WTC11 (cell line): ENCODE measurements around the gene CDC42EP4.

Experiments
- ATF3 ChIP-seq: sonication (generic); formaldehyde crosslinking; conservative IDR thresholded peaks from 2 replicates; pipeline ENCODE4 v1.8.1; 2022; ENCODE audit warnings: mild to moderate bottlenecking, missing genetic modification reagents
- CBFB ChIP-seq: sonication (generic); formaldehyde crosslinking; IDR thresholded peaks from 2 replicates; pipeline ENCODE4 v1.8.1; 2022; ENCODE audit warnings: mild to moderate bottlenecking, low read depth, missing genetic modification reagents
- CREB1 ChIP-seq: sonication (generic); formaldehyde crosslinking; IDR thresholded peaks from 2 replicates; pipeline ENCODE4 v1.8.0; 2023; ENCODE audit warnings: mild to moderate bottlenecking, missing genetic modification reagents
- CTCF ChIP-seq: fragments of 200-600 bp; IDR thresholded peaks from 2 replicates; pipeline ENCODE4 v1.8.0; 2022; ENCODE audit warnings: antibody characterized with exemption
- E2F1 ChIP-seq: sonication (generic); formaldehyde crosslinking; IDR thresholded peaks from 2 replicates; pipeline ENCODE4 v1.8.0; 2022; ENCODE audit warnings: mild to moderate bottlenecking, missing genetic modification reagents
- FOXK1 ChIP-seq: sonication (generic); formaldehyde crosslinking; IDR thresholded peaks from 2 replicates; pipeline ENCODE4 v1.8.0; 2022; ENCODE audit warnings: mild to moderate bottlenecking, moderate library complexity, missing genetic modification reagents
- FOXP4 ChIP-seq: sonication (generic); formaldehyde crosslinking; IDR thresholded peaks from 2 replicates; pipeline ENCODE4 v1.8.0; 2022; ENCODE audit warnings: mild to moderate bottlenecking, missing genetic modification reagents
- NFYB ChIP-seq: sonication (generic); formaldehyde crosslinking; conservative IDR thresholded peaks from 2 replicates; pipeline ENCODE4 v1.8.0; 2022; ENCODE audit warnings: low read depth, missing genetic modification reagents
- NR2C2 ChIP-seq: sonication (generic); formaldehyde crosslinking; IDR thresholded peaks from 2 replicates; pipeline ENCODE4 v1.8.0; 2022; ENCODE audit warnings: mild to moderate bottlenecking, missing genetic modification reagents
- PREB ChIP-seq: sonication (generic); formaldehyde crosslinking; IDR thresholded peaks from 2 replicates; pipeline ENCODE4 v1.8.1; 2022; ENCODE audit warnings: mild to moderate bottlenecking, missing genetic modification reagents, moderate library complexity, borderline replicate concordance
- TCF7 ChIP-seq: sonication (generic); formaldehyde crosslinking; IDR thresholded peaks from 2 replicates; pipeline ENCODE4 v1.8.0; 2022; ENCODE audit warnings: mild to moderate bottlenecking, low read depth, missing genetic modification reagents, moderate library complexity
- USF1 ChIP-seq: sonication (generic); formaldehyde crosslinking; IDR thresholded peaks from 2 replicates; pipeline ENCODE4 v1.8.0; 2022; ENCODE audit warnings: mild to moderate bottlenecking, missing genetic modification reagents
- ZBTB43 ChIP-seq: sonication (generic); formaldehyde crosslinking; IDR thresholded peaks from 2 replicates; pipeline ENCODE4 v1.8.1; 2023; ENCODE audit warnings: mild to moderate bottlenecking, missing genetic modification reagents
- ZSCAN18 ChIP-seq: fragments of 250-450 bp; sonication (Bioruptor Pico); IDR thresholded peaks from 2 replicates; pipeline ENCODE4 v2.1.2; 2022; ENCODE audit warnings: mild to moderate bottlenecking, moderate library complexity

- TF ChIP-seq PREB (CRISPR knock-in tag) (no peak), CBFB (CRISPR knock-in tag) (no peak), CREB1 (CRISPR knock-in tag) (no peak), CTCF (no peak), FOXK1 (no peak), USF1 (CRISPR knock-in tag) (no peak), ZBTB43 (CRISPR knock-in tag) (no peak), ATF3 (no peak), E2F1 (no peak), TCF7 (CRISPR knock-in tag) (no peak), FOXP4 (CRISPR knock-in tag) (no peak), ZSCAN18 (CRISPR knock-in tag) (no peak), NR2C2 (CRISPR knock-in tag) (no peak), NFYB (CRISPR knock-in tag) (no peak)
These were observed 1.8 kb upstream of the CDC42EP4 start for GRCh38 chr17:73313526-73314127.
